ENCODE results near the gene ADAM30.

GRCh38 chr1:119898981-119899720, 2.8 kb upstream of the ADAM30 start:
- no peak for TF ChIP-seq CTCF (IDR thresholded peaks at IDR 0.05 in 4 of 5, conservative IDR thresholded peaks at IDR 0.05 in 1 of 5)
- no peak for TF ChIP-seq POLR2A (IDR thresholded peaks at IDR 0.05)
